Measurements from ENCODE around the gene KHSRP.

KHSRP gene

GRCh38 chr19:6392221-6393073 lies 32.2 kb downstream of the KHSRP start:
- no peak for DNase-seq

GRCh38 chr19:6387372-6387771 lies 37.2 kb downstream of the KHSRP start:
- no peak for DNase-seq

- DNase-seq = no peak
Measured at GRCh38 chr19:6384381-6384780, 40.2 kb downstream of the KHSRP start.

- DNase-seq = no peak
Measured at GRCh38 chr19:6383188-6383587, 41.4 kb downstream of the KHSRP start.

GRCh38 chr19:6381030-6381750 lies 43.4 kb downstream of the KHSRP start:
- no peak for DNase-seq

- no peak for DNase-seq
Measured at GRCh38 chr19:6379744-6380143, 44.9 kb downstream of the KHSRP start.

- DNase-seq = no peak
Measured at GRCh38 chr19:6378486-6378885, 46.1 kb downstream of the KHSRP start.

- DNase-seq = no peak
Measured at GRCh38 chr19:6378041-6378440, 46.6 kb downstream of the KHSRP start.

DNA sequence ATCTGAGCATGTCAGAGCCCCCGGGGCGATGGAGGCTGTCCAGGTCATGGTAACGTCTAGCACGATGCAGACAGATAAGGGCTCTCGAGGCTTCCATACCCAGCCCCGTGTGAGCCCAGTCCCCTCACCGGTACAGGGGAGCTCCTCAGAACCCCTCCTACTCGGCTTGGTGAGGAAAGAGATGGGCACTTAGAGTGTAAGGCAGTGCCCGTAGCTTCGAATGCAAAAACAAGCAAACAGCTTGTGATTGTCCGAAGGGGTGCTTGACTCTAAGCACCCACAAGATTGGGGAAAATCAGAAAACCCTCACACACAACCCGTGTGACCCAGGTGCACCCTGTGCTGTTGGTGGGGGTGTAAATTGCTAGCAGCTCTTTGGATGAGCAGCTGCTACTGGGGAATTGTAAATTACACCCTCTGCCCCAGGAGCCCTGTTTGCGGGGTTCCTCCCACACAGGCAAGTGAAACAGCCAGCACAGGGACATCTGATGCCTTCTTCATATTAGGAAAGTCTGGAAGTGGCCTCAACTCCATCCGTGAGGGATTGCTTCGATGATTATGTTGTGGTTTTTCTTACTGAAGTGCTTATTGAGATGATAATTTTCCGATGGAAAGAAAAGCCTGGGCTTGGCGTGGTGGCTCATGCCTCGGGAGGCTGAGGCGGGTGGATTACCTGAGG lies 48.0 kb downstream of the KHSRP start:
- DNase-seq = no peak

- DNase-seq = no peak
Measured at GRCh38 chr19:6375411-6376010, 49.1 kb downstream of the KHSRP start, which contains the start of gene PSPN. Gene PSPN (minus strand): TSS chr19:6375933. CDS start chr19:6375849, 84 bp downstream.

- DNase-seq = no peak
Measured at GRCh38 chr19:6374711-6375410, 49.8 kb downstream of the KHSRP start.

- DNase-seq = no peak
Measured at GRCh38 chr19:6374161-6374709, 50.4 kb downstream of the KHSRP start.

- no peak for DNase-seq
Measured at GRCh38 chr19:6373813-6374108, 50.9 kb downstream of the KHSRP start.

DNA sequence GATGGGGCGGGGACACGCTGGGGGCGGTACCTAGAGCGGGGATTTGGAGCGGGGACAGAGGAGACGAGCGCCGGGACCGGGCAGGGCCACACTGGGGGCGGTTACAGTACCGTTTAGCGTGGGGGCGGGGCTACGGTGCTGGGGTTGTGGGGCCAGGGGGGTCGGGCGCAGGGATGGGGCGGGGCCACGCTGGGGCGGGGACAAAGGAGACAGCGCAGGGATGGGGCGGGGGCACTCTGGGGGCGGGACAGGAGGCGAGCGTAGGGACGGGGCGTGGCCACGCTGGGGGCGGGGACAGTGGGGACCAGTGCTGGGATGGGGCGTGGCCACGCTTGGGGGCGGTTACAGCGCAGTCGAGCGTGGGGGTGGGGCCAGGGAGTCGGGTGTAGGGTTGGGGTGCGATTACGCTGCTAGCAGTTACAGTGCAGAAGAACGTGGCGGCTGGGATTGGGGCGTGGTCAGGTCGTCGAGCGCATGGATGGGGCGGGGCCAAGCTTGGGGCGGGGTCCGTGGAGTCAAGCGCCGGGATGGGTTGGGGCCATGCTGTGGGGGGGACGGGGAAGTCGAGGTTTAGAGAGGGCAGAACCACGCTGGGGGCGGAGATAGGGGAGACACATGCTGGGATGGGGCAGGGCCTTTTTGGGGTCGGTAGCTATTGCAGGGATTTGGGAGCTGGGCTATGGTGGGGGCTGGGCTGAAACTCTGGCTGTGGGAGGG lies 51.4 kb downstream of the KHSRP start:
- peak; percentile 95 to 99 (median 98) for DNase-seq

GRCh38 chr19:6372594-6373095 lies 52.0 kb downstream of the KHSRP start, which contains the start of gene ALKBH7:
Gene ALKBH7 (plus strand): TSS chr19:6372794. CDS start chr19:6372821, 27 bp downstream.
- DNase-seq = peak; percentile 72 to 91 (median 84)

GRCh38 chr19:6364353-6364752 lies 60.3 kb downstream of the KHSRP start:
- DNase-seq = no peak

Measured in activated naive CD4-positive, alpha-beta T cell (primary cell).